HG02852 (cell line): Measurements from ENCODE around the gene JPT2.
"Not testable (repeated sequence)": the region's sequence is repeated elsewhere in the genome, so short reads cannot be mapped to it uniquely, and the experiment has no call there.

Experiments used
- ATAC-seq: cut with Tn5 transposase; IDR thresholded peaks from one replicate; pipeline ENCODE4 v1.9.1; 2021; ENCODE audit warnings: mild to moderate bottlenecking, moderate library complexity; ENCODE audit not compliant: unreplicated experiment

The JPT2 gene

GRCh38 chr16:1705688-1706385 lies 27.8 kb downstream of the JPT2 start, which contains the start of gene MAPK8IP3:
Gene MAPK8IP3 (plus strand): TSS chr16:1706195. CDS start chr16:1706340, 145 bp downstream.
- peak; percentile 82 for ATAC-seq

- ATAC-seq, result peak; percentile 13
Observed at GRCh38 chr16:1706386-1707192, 28.5 kb downstream of the JPT2 start.

- ATAC-seq, result no peak
Observed at GRCh38 chr16:1707193-1707790, 29.2 kb downstream of the JPT2 start.

GRCh38 chr16:1708083-1708767 lies 30.1 kb downstream of the JPT2 start:
- no peak for ATAC-seq

- no peak for ATAC-seq
Observed at GRCh38 chr16:1708768-1709180, 30.7 kb downstream of the JPT2 start.

GRCh38 chr16:1709356-1709755 lies 31.3 kb downstream of the JPT2 start:
- ATAC-seq, result no peak

GRCh38 chr16:1710811-1711507 lies 32.9 kb downstream of the JPT2 start:
- no peak for ATAC-seq

- no peak for ATAC-seq
Observed at GRCh38 chr16:1712791-1713261, 34.7 kb downstream of the JPT2 start.

- no peak for ATAC-seq
Observed at GRCh38 chr16:1713331-1713730, 35.3 kb downstream of the JPT2 start.

- no peak for ATAC-seq
Observed at GRCh38 chr16:1713933-1714332, 35.9 kb downstream of the JPT2 start.

- no peak for ATAC-seq
Observed at GRCh38 chr16:1715220-1715619, 37.1 kb downstream of the JPT2 start.

GRCh38 chr16:1718236-1718635 lies 40.2 kb downstream of the JPT2 start:
- not testable (repeated sequence) for ATAC-seq

- not testable (repeated sequence) for ATAC-seq
Observed at GRCh38 chr16:1719559-1720229, 41.6 kb downstream of the JPT2 start.

- no peak for ATAC-seq
Observed at GRCh38 chr16:1721372-1721771, 43.3 kb downstream of the JPT2 start.

- no peak for ATAC-seq
Observed at GRCh38 chr16:1723450-1724147, 45.5 kb downstream of the JPT2 start.

GRCh38 chr16:1724491-1724890 lies 46.4 kb downstream of the JPT2 start:
- ATAC-seq, result no peak

- ATAC-seq, result no peak
Observed at GRCh38 chr16:1726661-1727502, 48.8 kb downstream of the JPT2 start.
